DMS153 (cell line): ENCODE data around the gene VSIG4.
A peak's percentile ranks its signal among the peaks of the same experiment; 100 is the strongest.
"Not testable (repeated sequence)": the region's sequence is repeated elsewhere in the genome, so short reads cannot be mapped to it uniquely, and the experiment has no call there.

Experiments
- DNase-seq: peaks from one replicate; lab custom pipeline; 2025; lab: John Stamatoyannopoulos, UW

VSIG4 gene

GRCh38 chrX:66007851-66008250 lies 32.0 kb downstream of the VSIG4 start:
- no peak for DNase-seq

DNA sequence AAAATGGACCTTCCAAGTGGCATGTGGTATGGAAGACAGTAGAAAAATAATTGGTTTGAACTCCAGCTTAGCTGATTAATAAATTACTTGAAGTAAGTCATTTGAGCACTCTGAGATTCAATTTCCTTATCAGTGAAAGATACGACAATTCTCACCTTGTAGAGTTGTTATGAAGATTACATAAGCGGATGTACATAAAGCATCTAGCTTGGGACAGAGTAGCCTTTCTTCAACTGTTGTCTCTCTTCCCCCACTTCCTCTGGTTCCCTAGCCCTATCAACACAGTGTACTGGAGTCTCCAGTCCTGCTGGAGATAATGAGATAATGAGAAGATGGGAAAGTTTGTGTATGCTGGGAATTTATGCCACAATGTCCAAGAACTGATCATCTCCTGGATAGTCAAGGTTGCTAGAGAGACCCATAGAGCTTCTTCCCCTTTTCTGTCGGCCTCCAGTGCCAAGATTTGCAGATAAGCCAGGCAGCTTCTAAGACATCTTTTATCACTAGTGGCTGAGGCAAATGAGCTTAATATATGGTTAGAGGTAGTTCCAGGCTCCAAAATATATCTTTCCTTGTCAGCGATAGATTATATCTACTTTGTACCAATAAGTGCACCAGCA lies 33.9 kb downstream of the VSIG4 start:
- no peak for DNase-seq

DNA sequence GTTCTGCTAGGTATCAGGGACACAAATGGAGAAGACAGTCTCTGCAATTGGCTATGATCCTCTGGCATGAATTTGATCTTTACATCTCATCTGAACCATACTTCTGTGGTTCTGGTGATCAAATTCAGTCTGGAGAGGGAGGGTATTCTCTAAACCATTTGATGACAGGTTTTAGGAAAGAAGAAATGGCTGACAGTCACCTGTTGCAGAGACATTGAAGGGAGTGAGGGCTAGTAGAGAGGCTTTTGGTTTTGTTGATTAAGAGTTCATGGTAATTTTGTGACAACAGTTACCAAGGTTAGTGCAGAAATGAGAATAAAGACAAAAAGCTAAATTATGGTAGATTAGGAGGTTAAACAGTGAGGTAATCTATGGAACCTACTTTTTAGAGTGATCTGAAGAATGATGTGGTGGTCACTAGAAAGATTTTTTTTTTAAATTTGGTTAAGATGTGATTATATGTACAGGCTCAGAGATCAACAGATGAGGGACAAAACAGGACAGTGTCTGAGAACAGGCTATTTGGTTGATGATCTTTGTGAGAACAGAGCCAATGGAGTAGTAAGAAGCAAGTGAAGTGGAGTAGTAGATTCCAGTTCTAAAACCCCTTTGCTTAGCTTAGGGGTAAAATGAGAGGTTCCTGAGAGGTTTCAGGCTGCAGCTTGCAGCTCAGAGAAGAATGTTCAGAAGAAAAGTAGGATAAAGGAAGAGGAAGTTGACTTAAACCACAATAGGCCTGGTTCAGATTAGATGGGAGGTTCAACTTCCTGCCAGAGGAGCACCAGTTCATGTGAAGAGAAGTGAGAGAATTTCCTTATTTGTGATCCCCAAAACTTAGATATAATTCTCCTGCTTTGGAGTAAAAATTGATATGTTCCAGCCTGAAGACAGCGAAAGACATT lies 34.7 kb downstream of the VSIG4 start:
- DNase-seq: no peak

DNA sequence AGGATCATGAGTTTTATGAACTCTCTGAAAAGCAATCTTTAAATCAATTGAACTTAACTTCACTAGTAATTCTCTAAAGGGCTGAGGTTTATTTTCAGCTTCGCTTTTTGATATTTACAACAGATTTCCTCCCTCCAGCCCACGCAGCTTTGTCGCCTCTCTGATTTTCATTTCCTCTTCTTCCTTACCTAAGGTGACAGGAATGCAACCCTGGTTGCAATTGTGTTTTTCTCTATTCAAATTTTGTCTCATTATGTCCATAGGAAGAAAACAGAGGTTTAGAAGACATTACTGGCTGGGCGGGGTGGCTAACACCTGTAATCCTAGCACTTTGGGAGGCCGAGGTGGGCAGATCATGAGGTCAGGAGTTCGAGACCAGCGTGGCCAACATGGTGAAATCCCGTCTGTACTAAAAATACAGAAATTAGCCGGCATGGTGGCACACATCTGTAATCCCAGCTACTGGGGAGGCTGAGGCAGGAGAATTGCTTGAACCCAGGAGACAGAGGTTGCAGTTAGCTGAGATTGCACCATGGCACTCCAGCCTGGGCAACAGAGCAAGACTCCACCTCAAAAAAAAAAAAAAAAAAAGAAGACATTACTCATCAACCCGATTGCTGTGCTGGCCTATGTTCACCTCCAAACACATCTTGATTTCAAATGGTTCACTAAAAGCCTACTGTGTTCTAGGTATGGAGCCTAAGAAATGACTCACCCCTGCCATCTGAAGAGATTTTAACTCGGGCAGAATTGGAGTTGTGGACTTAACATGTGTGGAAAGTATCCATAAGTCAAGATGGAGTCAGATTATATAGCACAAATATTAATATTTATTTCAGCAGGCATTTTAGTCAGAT lies 36.8 kb downstream of the VSIG4 start:
- DNase-seq: no peak

- no peak for DNase-seq
Measured at GRCh38 chrX:66001596-66001995, 38.3 kb downstream of the VSIG4 start.

DNA sequence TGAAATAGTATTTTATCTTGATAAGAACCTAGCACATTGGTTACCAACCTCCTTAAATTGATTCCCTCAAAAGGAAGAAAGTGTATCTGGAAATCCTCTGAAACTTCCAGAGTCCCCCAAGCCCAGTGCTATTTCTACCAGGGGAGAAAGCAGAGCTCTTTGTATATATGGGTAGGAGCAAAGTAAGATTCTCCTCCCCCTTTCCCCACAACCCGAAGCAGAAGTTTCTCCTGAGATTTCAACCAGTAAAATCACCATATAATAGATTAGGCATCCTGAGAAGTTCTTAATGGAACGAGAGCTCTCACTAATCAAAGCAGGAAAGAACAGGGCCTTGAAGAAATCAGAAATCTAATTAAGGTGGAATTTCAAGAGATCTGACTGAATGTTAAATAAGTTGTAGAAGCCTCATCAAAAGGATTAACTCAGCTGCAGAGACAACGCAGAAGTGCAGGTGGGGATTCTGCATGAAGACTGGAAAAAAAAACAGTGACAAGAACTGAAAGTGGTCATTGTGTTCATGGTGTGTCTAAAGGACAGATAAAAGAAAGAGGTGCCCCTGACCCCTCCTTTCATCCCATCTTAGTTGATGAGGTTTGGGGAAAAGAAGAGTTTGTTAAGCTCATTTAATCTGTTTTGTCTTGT lies 39.1 kb downstream of the VSIG4 start:
- DNase-seq: no peak

DNA sequence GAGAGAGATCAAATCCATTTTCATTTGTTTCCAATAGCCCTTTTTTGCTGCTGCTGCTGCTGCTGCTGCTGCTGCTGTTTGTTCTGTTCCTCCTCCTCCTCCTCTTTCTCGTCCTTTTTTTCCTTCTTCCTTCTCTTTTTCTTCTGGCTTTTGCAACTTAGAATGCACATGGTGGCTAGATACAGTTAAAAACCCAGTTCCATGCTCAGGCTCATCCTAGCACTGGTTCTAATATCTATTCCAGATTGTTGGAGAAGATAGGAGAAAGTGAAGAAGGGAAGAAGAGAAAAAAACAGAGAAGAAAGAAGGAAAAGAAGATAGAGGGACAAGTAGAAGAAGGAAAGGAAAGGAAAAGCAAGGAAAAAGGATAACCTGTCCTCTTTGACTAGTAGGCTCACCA lies 39.7 kb downstream of the VSIG4 start:
- DNase-seq: no peak

GRCh38 chrX:65999563-66000148 lies 40.2 kb downstream of the VSIG4 start:
- DNase-seq: no peak

DNA sequence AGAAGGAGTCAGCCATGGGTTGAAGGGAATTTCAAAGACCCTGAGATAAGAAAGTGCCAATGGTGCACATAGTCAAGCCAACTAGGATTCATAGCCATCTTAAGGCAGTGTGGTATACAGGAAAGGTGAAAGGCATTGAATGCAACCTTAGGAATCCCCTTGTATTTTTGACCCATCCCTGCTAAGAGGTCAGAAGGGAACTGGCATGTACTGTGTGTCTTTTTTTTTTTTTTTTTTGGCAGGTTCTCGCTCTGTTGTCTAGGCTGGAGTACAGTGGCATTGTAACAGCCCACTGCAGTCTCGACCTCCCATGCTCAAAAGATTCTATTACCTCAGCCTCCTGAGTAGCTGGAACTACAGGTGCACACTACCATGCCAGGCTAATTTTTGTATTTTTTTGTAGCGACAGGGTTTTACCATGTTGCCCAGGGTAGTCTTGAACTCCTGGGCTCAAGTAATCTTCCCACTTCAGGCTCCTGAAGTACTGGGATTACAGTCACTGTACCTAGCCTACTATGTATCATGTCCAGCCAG lies 40.8 kb downstream of the VSIG4 start:
- DNase-seq: no peak

DNA sequence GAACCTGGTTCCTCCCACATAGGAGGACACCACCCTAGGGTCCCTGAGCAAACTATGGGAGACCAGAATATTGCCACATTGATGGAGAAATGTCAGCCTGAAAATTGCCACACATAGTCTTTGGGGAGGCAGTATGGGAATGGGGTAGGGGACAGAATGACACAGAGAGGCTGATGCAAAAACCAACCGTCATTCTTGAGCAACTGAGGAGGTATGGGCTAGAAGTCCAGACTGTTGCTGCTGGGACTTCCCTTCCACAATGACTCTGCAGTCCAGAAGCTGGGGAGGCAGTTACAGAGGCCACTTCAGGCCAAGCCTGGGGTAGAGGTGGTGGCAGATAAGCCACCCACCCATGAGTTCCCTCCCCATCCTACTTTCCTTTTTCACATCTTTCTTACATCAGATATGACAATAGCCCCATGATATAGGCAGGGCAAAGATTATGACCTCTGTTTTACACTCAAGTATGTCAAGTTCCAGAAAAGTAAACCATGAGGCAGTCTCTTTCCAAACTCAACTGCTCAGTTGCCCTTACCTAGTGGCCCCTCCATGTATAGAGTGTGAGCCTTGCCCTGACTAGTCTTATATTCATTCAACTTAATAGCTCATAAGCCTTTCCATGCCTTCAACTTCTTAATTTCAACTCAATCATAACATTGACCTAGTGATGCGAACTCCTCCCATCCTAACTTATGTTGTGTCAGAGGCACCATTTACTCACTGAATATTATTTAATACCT lies 41.7 kb downstream of the VSIG4 start:
- DNase-seq: no peak

DNA sequence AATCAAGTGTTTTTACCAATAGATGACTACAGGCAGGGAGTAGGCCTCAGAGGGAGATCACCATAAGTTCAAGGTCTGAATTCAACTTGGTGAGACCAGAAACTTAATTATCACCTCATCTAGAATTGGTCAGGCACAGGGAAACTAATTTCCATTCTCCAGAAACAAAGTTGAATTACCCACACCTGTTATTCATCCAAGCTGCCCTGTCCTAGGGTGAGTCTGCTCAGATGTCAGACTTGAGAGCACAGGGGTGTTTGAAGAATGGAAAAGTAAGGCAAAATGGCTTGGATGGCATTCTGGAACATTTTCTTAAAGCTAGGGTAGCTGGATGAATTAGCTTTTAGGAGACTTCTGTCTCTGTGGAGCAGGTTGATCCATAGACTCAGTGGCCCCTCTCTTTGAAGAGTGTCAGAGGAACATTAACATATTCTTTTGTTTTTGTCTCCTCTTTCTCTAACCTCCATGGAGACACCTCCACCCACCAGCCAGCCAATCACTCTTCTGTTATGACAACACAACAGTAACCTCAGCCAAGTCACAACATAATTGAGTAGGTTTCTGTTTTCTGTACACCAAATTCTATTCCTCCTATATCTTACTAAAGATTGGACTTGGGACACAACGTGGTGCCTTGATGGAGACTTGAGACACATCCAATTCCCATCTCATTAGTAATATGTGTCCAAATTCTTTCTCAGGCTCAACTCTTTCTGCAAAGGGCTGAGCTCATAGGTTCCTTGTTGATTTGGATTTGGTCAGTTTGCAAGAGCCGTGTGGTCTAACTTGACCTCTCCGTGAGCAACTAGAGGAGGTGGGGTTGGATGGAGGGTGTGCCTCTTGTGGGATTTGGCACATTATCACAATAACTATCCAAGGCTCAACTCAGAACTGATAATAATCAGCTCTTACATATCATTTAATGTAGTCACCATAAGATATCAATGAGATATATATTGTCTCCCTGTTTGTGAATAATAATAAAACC lies 45.1 kb downstream of the VSIG4 start:
- no peak for DNase-seq

DNA sequence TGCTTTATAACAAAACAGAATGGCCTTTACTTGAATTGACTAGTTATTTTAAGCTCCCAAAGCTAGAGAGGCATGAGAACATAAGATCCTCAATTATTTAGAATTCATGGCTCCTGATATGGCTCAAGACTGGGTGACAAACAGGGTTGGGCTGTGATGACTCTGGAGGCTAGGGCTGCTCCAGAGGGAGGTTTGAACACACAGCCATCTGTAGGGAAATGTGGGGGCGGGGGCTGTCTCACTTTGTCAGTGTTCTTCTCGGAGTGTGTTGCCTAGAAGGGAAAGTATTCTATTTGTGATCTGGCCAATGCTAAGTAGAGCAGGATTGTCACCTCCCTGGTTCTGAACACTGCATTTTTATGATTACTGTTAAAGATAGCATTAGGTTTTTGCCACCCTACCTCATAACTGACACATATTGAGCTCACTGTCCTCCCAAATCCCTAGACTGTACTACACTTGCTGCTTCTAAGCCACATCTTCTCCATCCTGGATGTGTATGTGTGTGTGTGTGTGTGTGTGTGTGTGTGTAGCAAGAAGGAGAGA lies 45.9 kb downstream of the VSIG4 start:
- DNase-seq: no peak

DNA sequence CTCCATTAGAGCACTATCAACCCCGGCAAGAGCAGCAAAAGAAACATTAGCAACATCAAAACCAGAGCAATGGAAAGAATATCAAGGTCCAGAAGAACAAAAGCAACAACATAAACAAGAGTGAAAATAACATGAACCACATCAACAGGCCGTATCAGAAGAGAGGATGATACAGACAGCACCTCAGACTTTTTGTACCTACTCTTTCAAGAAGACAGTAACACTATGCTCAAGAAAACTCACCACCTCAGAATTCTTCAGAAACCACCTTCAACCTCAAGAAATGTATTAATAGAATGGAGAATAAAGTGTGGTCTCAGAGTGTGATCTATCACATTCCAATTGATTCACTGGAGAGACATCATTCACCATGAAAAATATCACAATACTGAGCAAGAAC lies 46.5 kb downstream of the VSIG4 start:
- DNase-seq: no peak

GRCh38 chrX:65990702-65991101 lies 49.2 kb downstream of the VSIG4 start:
- no peak for DNase-seq

- no peak for DNase-seq
Measured at GRCh38 chrX:65987811-65988210, 52.1 kb downstream of the VSIG4 start.

DNA sequence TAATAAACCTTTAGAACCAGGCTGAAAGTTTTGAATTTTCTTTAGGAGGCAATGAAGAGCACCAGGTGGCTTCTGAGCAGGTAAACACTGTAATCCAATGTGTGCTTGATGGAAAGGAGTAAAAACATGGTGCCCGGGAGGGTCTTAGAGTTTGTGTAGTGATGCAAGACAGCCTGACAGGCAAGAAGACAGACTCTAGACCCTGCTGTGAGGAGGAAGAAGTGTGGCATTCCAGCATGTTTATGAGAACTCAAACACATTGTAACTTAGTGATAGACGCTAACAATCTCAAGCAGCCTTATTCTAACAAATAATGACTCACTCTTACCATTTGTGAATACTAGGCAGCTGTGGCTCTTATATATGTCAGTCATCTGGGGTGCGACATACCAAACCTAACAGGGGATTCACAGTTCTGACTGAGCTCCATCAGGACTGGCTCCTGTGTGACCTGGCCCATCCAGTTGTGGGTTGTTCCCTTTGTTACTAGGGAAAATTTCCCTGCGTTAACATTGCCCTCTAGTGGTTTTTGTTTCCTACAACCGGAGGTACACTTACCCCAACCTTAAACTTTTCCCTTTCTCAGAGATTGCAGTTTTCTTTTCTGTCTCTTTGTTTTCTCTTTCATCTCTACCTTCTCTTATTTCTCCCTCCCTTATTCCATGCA lies 53.8 kb downstream of the VSIG4 start:
- DNase-seq: peak; percentile 33

DNA sequence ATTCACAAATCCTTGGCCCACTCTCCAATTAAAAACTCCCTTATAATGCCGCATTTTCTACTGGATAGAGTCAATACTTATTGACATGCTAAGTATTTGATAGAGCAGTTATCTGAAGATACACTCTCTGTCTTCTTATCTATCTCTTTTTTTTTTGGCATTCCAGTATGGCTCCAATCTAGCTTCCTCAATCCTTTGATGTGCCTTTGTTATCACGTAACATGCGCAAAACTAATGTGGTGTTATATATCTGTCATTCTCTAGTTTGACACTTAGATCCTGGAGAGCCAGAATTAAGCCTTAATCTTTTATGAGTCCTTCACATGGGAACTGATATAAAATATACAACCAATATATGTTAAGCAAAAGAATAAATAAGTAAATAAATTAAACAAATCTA lies 54.7 kb downstream of the VSIG4 start:
- DNase-seq: no peak

DNA sequence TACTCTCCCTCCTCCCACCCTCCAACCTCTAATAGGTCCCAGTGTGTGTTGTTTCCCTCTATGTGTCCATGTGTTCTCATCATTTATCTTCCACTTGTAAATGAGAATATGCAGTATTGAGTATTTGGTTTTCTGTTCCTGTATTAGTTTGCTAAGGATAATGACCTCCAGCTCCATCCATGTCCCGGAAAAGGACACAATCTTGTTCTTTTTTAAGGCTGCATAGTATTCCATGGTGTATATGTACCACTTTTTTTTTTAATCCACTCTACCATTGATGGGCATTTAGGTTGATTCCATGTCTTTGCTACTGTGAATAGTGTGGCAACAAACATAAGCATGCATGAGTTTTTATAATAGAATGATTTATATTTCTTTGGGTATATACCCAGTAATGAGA lies 62.7 kb downstream of the VSIG4 start:
- not testable (repeated sequence) for DNase-seq

DNA sequence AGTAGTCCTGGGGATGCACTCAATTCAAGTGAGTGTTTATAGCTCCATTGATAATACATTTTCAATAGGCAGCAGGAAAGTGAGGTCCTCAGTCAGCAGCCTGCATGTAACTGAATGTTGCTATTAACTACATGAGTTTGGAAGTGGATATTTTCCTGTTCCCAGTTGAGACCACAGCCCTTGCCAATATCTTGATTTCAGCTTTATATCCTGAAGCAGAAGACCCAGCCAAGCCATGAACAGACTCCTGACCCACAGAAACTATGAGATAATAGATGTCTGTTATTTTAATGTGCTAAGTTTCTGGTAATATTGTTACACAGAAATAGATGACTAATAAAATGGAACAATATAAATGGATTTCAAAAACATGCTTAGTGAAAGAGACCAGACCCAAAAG lies 63.7 kb downstream of the VSIG4 start:
- no peak for DNase-seq
